GM18867 (cell line): ENCODE results near the gene GABARAP.

ENCODE experiments used
- ATAC-seq: cut with Tn5 transposase; IDR thresholded peaks from one replicate; pipeline ENCODE4 v1.9.1; 2021; ENCODE audit warnings: mild to moderate bottlenecking, moderate library complexity; ENCODE audit not compliant: unreplicated experiment

Gene GABARAP

GRCh38 chr17:7208754-7209460 is 33.3 kb downstream of the GABARAP start:
- no peak for ATAC-seq

- ATAC-seq, result no peak
These were observed 34.1 kb downstream of the GABARAP start for GRCh38 chr17:7208027-7208571.

DNA sequence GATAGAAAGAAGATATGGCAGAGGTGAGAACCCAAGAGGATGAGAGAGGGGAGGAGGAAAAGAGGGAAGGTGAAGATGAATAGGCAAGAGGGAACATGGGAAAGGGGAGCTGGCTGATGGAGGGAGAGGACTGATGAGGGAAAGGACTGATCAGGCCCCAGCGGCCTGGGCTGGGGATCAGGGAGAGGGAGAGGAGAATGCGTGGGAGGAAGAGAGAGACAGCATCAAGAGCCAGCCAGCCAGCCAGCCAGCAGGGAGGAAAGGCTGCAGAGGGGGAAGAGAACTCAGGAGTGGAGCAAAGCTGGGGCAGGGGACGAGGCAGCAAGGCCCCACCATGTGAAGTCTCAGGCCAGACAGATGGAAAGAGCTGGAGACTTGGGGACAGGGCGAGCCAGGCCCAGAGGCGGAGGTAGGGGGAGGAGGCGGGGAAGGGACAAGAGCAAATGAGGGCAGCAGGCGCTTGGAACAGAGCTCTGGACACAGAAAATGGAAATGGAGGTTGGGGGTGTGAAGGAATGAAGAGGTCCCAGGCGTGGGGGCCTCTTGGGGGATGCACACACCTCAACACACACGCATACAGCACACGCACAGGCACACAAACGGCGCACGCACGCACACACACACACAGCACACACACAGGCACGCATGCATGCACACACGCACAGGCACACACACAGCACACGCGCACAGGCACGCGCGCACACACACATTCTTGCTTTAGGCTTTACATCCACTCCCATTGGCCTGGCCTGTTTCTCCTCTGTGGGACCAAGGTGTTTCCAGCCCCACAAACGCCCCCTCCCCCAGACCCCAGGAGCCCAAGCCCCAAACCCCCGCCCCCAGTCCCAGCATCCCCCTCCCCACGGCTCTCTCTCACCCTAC is 34.9 kb downstream of the GABARAP start:
- ATAC-seq, result no peak

DNA sequence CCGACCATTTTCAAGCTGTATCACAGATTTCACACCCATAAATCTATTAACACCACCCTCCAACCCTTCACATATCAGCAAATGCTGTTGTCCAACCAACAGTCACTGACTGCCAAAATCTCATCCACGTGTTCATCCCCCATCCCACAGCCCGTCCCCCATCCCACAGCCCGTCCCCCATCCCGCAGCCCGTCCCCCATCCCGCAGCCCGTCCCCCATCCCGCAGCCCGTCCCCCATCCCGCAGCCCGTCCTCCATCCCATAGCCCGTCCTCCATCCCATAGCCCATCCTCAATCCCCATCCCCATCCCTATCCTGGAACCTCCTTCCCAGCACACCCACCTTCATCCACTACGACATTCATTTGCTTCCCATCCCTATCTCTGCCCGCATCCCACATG is 36.7 kb downstream of the GABARAP start:
- no peak for ATAC-seq

DNA sequence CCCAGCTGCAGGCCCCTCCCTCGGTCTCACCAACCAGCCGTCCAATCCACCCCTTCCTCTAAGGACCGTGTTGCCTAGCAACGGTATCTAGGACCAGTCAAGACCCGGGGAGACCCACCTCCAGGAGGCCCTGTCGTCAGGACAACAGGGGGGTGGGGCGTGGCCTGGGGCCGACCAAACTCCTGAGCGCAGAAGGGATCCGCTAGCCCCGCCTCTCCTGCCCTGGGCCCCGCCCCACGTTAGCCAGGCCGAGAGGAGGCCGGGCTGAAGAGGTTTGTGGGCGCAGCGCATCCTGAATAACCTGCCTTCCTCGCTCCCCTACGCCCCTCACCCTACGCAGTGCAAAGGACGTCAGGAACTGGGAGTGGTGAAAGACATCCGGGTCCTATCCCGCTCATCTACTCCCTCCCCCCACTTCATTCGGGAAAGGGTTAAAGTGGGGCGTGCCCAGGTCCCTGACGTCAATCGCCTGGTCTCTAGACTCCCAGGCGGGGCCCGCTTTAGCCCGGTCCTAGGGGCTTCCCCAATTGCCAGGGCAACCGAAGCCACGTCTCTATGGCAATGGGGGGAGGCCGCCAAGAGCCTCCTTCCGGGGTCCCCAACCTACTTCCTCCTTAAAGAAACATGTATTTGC is 37.3 kb downstream of the GABARAP start:
- ATAC-seq, result peak; percentile 78

- no peak for ATAC-seq
These were observed 37.9 kb downstream of the GABARAP start for GRCh38 chr17:7204336-7204735.

DNA sequence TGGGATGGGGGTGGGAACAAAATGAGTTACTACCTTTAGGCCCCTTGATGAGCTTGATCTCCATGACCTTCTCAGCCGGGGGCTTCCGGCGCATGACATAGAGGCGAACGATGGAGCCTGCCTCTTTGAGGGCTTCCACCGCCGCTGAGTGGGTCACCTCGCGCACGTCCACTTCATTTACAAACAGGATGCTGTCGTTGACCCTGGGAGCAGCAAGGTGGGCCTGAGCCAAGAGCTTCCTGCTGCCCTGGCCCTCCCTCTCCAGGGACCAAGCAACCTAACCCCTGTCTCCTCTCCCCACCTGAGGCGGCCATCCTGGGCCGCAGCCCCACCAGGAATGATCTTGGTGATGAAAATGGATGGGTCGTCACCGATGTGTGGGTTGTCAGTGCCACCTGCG is 38.9 kb downstream of the GABARAP start:
- ATAC-seq, result no peak

- no peak for ATAC-seq
These were observed 45.4 kb downstream of the GABARAP start for GRCh38 chr17:7196651-7197401.

GRCh38 chr17:7195971-7196370 is 46.3 kb downstream of the GABARAP start:
- no peak for ATAC-seq

GRCh38 chr17:7192271-7192937 is 49.8 kb downstream of the GABARAP start:
- ATAC-seq, result no peak

DNA sequence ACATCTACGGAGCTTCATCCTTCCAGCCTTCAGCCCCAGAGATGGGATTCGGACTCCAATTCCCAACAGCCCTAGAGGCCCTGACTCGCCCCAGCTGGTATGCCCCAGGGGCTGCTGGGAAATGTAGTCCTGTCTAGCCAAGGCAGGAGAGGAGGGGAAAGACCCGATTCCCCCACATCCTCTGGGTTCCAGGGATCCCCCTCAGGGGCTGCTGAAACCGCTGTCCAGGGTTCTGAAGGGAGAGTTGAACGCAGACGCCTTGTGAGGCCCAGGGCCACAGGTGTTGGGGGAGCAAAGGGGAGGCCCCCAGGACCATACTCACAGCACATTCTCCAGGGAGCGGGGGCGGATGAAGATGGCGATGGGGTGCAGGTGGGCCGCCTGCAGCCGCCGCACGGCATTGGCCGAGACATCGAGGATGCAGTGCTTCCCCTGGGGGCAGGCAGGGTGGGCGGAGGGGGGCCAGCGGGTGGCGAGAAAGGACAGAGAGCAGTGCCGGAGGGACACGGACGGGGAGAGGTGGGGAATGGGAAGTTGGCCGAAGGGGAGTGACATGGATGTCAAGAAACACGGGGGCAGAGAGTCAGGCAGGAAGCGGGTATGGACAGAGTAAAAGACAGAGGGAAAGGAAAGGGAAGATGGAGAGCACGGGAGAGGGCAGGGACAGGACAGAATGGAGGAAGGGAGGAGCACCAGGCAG is 50.5 kb downstream of the GABARAP start:
- ATAC-seq, result no peak

DNA sequence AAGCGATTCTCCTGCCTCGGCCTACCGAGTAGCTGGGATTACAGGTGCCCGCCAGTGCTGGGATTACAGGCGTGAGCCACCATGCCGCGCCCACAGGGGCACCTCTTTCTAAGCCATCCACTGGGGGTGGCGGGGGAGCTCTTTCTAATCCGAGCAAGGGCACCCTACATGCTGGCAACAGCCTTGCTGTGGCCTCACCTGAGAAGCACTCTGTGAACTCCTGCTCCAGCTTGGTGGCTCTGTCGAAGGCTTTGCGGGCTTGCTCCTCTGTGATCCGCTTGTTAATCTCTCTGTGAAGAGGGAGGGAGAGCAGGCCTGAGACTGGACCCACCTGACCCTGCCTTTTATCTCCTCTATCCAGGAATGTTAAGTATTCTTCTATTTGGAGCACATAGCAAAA is 51.2 kb downstream of the GABARAP start:
- no peak for ATAC-seq

GRCh38 chr17:7190276-7190917 is 51.9 kb downstream of the GABARAP start:
- ATAC-seq, result no peak
